Endometrial microvascular endothelial cells (primary cell): Measurements from ENCODE around the gene PNPT1. TPM values are rescaled to one million over a fixed set of nuclear protein-coding genes. Genes with fewer than 3 reads are reported as not detected.
"Not testable (repeated sequence)": the region's sequence is repeated elsewhere in the genome, so short reads cannot be mapped to it uniquely, and the experiment has no call there.

Source experiments
- in situ Hi-C: cut with HindIII; loops from 2 replicates; pipeline ENCODE4 v1.10.0; 2017; ENCODE audit warnings: low sequenced_read_pairs, low pct_unique_long_range_greater_than_20kb; ENCODE audit errors: inconsistent ontology term
- total RNA-seq: library from RNA; depleted of rRNA; stranded (reverse); fragments of >200 nt; gene quantifications from one replicate; pipeline ENCODE4 v1.2.3, GENCODE V29; 2015; ENCODE audit errors: inconsistent ontology term

PNPT1 gene
- total RNA-seq, result 33.4 TPM

- in situ Hi-C loops, result no loop called here
These were observed at the start of gene PNPT1 for GRCh38 chr2:55693181-55694125. TSS of gene PNPT1 (minus strand) at chr2:55693844. CDS start at chr2:55693823, 21 bp downstream.

GRCh38 chr2:55742996-55743395, 49.4 kb upstream of the PNPT1 start:
- in situ Hi-C loops, result no loop called here

- in situ Hi-C loops, result not testable (repeated sequence)
These were observed 42.4 kb upstream of the PNPT1 start for GRCh38 chr2:55736019-55736536.

- in situ Hi-C loops, result no loop called here
These were observed 41.1 kb upstream of the PNPT1 start for GRCh38 chr2:55734726-55735125.

- in situ Hi-C loops, result no loop called here
These were observed 39.7 kb upstream of the PNPT1 start for GRCh38 chr2:55733335-55733734.

- in situ Hi-C loops, result no loop called here
These were observed 39.2 kb upstream of the PNPT1 start for GRCh38 chr2:55732854-55733253.

- in situ Hi-C loops, result no loop called here
These were observed 35.6 kb upstream of the PNPT1 start for GRCh38 chr2:55729136-55729685.

- in situ Hi-C loops, result loop anchor here (25.0 kb wide), 1 partner anchor 391 kb away; no protein-coding TSS in a partner anchor
These were observed 28.1 kb upstream of the PNPT1 start for GRCh38 chr2:55721596-55722215.

GRCh38 chr2:55720417-55720816, 26.8 kb upstream of the PNPT1 start:
- in situ Hi-C loops, result loop anchor here (25.0 kb wide), 1 partner anchor 392 kb away; no protein-coding TSS in a partner anchor

GRCh38 chr2:55719852-55720251, 26.2 kb upstream of the PNPT1 start:
- in situ Hi-C loops, result loop anchor here (10.0 to 25.0 kb wide), 2 partner anchors 245 to 392 kb away; no protein-coding TSS in a partner anchor

- in situ Hi-C loops, result loop anchor here (10.0 to 25.0 kb wide), 2 partner anchors 246 to 394 kb away; no protein-coding TSS in a partner anchor
These were observed 24.7 kb upstream of the PNPT1 start for GRCh38 chr2:55718165-55719008.

- in situ Hi-C loops, result loop anchor here (10.0 to 25.0 kb wide), 2 partner anchors 249 to 397 kb away; no protein-coding TSS in a partner anchor
These were observed 22.0 kb upstream of the PNPT1 start for GRCh38 chr2:55715626-55716025.

GRCh38 chr2:55715178-55715577, 21.5 kb upstream of the PNPT1 start:
- in situ Hi-C loops, result loop anchor here (10.0 to 25.0 kb wide), 2 partner anchors 250 to 397 kb away; no protein-coding TSS in a partner anchor

GRCh38 chr2:55712477-55713060, 18.9 kb upstream of the PNPT1 start:
- in situ Hi-C loops, result loop anchor here (10.0 to 25.0 kb wide), 2 partner anchors 252 to 400 kb away; no protein-coding TSS in a partner anchor

GRCh38 chr2:55710025-55710424, 16.4 kb upstream of the PNPT1 start:
- in situ Hi-C loops, result loop anchor here (10.0 to 25.0 kb wide), 2 partner anchors 255 to 402 kb away; no protein-coding TSS in a partner anchor

GRCh38 chr2:55707751-55708150, 14.1 kb upstream of the PNPT1 start:
- in situ Hi-C loops, result loop anchor here (25.0 kb wide), 1 partner anchor 405 kb away; no protein-coding TSS in a partner anchor

GRCh38 chr2:55706258-55706657, 12.6 kb upstream of the PNPT1 start:
- in situ Hi-C loops, result loop anchor here (25.0 kb wide), 1 partner anchor 406 kb away; no protein-coding TSS in a partner anchor
